ENCODE measurements around the gene NR6A1.

GRCh38 chr9:124805186-124805585 is 34.1 kb upstream of the NR6A1 start:
- TF ChIP-seq, protein P1, sequence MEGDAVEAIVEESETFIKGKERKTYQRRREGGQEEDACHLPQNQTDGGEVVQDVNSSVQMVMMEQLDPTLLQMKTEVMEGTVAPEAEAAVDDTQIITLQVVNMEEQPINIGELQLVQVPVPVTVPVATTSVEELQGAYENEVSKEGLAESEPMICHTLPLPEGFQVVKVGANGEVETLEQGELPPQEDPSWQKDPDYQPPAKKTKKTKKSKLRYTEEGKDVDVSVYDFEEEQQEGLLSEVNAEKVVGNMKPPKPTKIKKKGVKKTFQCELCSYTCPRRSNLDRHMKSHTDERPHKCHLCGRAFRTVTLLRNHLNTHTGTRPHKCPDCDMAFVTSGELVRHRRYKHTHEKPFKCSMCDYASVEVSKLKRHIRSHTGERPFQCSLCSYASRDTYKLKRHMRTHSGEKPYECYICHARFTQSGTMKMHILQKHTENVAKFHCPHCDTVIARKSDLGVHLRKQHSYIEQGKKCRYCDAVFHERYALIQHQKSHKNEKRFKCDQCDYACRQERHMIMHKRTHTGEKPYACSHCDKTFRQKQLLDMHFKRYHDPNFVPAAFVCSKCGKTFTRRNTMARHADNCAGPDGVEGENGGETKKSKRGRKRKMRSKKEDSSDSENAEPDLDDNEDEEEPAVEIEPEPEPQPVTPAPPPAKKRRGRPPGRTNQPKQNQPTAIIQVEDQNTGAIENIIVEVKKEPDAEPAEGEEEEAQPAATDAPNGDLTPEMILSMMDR (IDR thresholded peaks at IDR 0.05; ENCODE audit: control extremely low read depth in 1 of 3, insufficient read depth in 1 of 3, low read depth in 1 of 3, low read length in 3 of 3) = no peak
- TF ChIP-seq POLR2A (IDR thresholded peaks at IDR 0.05; ENCODE audit: control extremely low read depth in 1 of 2, low read depth in 2 of 2, low read length in 2 of 2) (no peak), EZH2 (IDR thresholded peaks at IDR 0.05; ENCODE audit: low read depth, low read length, severe bottlenecking) (no peak), FOSL1 (IDR thresholded peaks at IDR 0.05; ENCODE audit: insufficient read depth, low read depth, low read length) (no peak), ZNF274 (IDR thresholded peaks at IDR 0.05; ENCODE audit: borderline replicate concordance, extremely low read depth, low read length) (no peak), SAP30 (IDR thresholded peaks at IDR 0.05; ENCODE audit: insufficient read depth, insufficient replicate concordance, low read length) (no peak), TAF7 (optimal IDR thresholded peaks at IDR 0.05; ENCODE audit: borderline replicate concordance, low read depth, low read length) (no peak), SP4 (IDR thresholded peaks at IDR 0.05; ENCODE audit: low read length) (no peak), SIRT6 (IDR thresholded peaks at IDR 0.05; ENCODE audit: low read length) (no peak)
- TF ChIP-seq, protein P2, sequence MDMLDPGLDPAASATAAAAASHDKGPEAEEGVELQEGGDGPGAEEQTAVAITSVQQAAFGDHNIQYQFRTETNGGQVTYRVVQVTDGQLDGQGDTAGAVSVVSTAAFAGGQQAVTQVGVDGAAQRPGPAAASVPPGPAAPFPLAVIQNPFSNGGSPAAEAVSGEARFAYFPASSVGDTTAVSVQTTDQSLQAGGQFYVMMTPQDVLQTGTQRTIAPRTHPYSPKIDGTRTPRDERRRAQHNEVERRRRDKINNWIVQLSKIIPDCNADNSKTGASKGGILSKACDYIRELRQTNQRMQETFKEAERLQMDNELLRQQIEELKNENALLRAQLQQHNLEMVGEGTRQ (IDR thresholded peaks at IDR 0.05; ENCODE audit: low read length) = no peak

Measured in H1 (cell line).